Measurements from ENCODE around the gene ARHGAP44. TPM values are rescaled to one million over a fixed set of nuclear protein-coding genes. Genes with fewer than 3 reads are reported as not detected.
A peak's percentile ranks its signal among the peaks of the same experiment; 100 is the strongest.

Gene ARHGAP44, protein sequence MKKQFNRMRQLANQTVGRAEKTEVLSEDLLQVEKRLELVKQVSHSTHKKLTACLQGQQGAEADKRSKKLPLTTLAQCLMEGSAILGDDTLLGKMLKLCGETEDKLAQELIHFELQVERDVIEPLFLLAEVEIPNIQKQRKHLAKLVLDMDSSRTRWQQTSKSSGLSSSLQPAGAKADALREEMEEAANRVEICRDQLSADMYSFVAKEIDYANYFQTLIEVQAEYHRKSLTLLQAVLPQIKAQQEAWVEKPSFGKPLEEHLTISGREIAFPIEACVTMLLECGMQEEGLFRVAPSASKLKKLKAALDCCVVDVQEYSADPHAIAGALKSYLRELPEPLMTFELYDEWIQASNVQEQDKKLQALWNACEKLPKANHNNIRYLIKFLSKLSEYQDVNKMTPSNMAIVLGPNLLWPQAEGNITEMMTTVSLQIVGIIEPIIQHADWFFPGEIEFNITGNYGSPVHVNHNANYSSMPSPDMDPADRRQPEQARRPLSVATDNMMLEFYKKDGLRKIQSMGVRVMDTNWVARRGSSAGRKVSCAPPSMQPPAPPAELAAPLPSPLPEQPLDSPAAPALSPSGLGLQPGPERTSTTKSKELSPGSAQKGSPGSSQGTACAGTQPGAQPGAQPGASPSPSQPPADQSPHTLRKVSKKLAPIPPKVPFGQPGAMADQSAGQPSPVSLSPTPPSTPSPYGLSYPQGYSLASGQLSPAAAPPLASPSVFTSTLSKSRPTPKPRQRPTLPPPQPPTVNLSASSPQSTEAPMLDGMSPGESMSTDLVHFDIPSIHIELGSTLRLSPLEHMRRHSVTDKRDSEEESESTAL
- under 1 TPM in 1 of 3 donors, not detected in 2; 0.13 TPM for polyA plus RNA-seq

DNA sequence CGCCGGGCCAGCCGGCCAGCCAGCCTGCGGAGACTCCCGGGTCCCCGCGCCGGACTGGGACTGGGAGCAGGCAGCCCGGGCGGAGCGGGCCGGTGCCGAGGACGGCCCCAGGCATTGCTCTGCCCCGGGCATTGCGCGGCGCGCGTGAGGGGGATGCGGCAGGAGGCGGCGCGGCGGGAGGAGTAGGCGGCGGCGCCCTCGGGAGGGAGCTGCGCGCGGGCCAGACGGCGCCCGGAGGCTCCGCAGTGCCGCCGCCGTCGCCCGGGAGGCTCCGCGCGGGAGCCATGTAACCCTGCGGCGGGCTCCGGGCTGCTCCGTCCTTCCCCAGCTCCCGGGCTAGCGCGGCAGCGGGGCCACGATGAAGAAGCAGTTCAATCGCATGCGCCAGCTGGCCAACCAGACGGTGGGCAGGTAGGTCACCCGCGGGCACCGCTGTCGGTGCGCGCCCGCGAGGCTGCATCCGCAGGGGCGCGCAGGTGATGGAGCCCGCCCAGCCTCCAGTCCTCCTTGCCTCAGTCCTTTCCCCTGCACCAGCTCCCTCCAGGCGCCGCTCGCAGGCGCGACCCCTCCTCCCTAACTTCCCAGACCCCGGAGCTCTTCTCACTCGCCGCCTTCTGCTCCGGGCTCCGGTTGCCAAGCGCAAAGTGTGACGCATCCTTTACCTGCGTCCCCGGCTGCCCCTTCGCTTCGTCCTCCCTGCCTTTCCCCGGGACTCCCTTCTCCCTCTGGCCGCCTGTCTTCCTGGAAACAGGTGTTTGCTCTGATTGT is at the start of gene ARHGAP44:
Gene ARHGAP44 (plus strand): TSS at position 18 of the 768 bp plus-strand sequence. CDS start 341 bp downstream, at position 359.
- Mint-ChIP-seq H3K4me1 (peaks cover 0 to 3% of the 10 kb centered on the region in 2 donors), H3K4me3 (peak within 1 kb of the TSS; percentile 15 to 68 (median 36)), H3K9me3 (peaks cover 0 to 4% (median under 1%) of the 10 kb centered on the region in 6 donors), H3K27me3 (ENCODE audit: low read depth in 3 of 3) (peaks cover 12 to 14% (median 14%) of the 10 kb centered on the region in 3 donors), H3K36me3 (no peaks in the 10 kb centered on the region), H3K27ac (no peak within 1 kb of the TSS)
- DNase-seq = no peak

DNA sequence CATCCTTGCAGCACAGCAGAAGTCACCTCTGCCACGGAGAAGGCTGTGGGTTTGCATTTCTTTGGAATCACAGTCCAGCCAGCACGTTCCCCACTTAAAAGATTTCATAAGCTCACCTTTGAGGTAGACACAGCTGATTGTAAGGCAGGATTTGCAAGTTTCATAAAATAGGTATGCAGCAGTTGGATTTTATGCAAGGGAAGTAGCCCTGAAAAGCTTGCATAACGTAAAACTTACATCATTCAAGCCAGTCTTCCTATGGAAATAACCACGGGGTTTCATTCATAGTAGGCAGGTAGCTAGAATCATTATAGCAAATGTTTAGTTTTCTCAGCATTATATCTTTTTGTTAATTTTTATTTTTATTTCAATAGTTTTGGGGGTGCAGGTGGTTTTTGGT is 49.8 kb upstream of the ARHGAP44 start:
- Mint-ChIP-seq H3K27ac (no peak overlapping the region), H3K27me3 (ENCODE audit: low read depth in 3 of 3) (peaks cover 0 to 2% (median 0%) of the 10 kb centered on the region in 3 donors), H3K4me3 (no peak overlapping the region), H3K36me3 (no peaks in the 10 kb centered on the region), H3K9me3 (no peaks in the 10 kb centered on the region), H3K4me1 (no peaks in the 10 kb centered on the region)
- no peak for DNase-seq

DNA sequence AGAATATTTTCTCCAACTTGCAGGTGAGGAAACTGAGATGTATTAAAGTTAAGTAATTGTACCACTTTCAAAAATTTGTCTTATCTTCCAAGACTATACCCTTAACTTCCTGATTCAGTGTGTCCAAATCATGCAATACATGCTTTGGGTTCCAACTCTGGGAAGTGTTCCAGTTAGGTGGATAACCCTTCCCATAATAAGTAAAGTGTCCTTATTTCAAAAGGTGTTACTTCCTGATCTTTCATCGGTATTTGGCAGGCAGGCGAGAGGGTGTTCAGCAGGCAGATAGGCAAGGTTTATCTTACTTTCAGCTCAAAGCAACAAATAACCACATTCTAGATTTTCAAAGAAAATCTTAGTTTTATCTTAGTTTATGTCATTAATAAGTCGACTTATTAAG is 46.3 kb upstream of the ARHGAP44 start:
- no peaks in the 10 kb centered on the region for H3K36me3 Mint-ChIP-seq
- no peak overlapping the region for H3K4me3 Mint-ChIP-seq
- H3K4me1 Mint-ChIP-seq = no peaks in the 10 kb centered on the region
- H3K9me3 Mint-ChIP-seq = peaks cover 0 to 6% (median 0%) of the 10 kb centered on the region in 6 donors
- DNase-seq = no peak
- H3K27me3 Mint-ChIP-seq (ENCODE audit: low read depth in 3 of 3) = peaks cover 2 to 4% (median 4%) of the 10 kb centered on the region in 3 donors
- H3K27ac Mint-ChIP-seq = no peak overlapping the region

DNA sequence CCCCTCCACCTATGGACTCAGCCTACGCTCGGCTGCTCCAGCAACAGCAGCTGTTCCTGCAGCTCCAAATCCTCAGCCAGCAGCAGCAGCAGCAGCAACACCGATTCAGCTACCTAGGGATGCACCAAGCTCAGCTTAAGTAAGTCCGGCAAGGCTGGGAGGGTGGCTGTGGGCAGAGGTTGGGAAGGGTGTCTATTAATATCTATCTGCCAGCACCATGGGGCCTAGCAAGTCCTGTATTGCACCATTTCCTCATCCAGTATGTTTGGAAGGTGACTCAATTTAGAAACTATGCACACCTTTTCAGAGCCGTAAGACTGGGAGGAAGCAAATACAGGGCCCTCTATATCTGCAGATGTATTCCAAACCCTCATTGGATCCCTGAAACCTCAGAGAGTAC is 45.0 kb upstream of the ARHGAP44 start:
- no peak overlapping the region for H3K4me3 Mint-ChIP-seq

DNA sequence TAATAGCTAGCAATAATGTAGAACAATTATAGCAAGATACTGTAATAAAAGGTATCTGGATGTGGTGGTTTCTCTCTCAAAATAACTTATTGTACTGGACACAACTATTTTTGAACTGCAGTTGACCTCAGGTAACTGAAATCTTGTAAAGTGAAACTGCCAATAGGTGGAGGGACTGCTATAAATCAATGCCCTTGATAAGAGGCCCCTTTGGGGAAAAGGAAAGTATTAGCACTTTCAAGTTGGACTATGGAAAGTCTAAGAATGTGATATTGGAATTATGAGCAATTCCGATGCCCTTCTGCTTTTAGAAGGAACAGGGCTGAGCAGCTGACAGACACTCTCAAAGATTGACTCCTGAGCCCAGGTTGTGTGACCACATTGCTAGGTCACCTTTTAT is 44.5 kb upstream of the ARHGAP44 start:
- no peaks in the 10 kb centered on the region for H3K4me1 Mint-ChIP-seq
- H3K27ac Mint-ChIP-seq = no peak overlapping the region
- no peak for DNase-seq
- H3K4me3 Mint-ChIP-seq = no peak overlapping the region
- H3K9me3 Mint-ChIP-seq = peaks cover 0 to 6% (median 0%) of the 10 kb centered on the region in 6 donors
- H3K27me3 Mint-ChIP-seq (ENCODE audit: low read depth in 3 of 3) = peaks cover 2 to 4% (median 4%) of the 10 kb centered on the region in 3 donors
- H3K36me3 Mint-ChIP-seq = no peaks in the 10 kb centered on the region

More for the DNA sequence above, 45.0 kb upstream of the ARHGAP44 start:
- Mint-ChIP-seq H3K9me3 (peaks cover 0 to 6% (median 0%) of the 10 kb centered on the region in 6 donors), H3K27ac (no peak overlapping the region), H3K36me3 (no peaks in the 10 kb centered on the region), H3K27me3 (ENCODE audit: low read depth in 3 of 3) (peaks cover 2 to 4% (median 4%) of the 10 kb centered on the region in 3 donors), H3K4me1 (no peaks in the 10 kb centered on the region)
- no peak for DNase-seq

DNA sequence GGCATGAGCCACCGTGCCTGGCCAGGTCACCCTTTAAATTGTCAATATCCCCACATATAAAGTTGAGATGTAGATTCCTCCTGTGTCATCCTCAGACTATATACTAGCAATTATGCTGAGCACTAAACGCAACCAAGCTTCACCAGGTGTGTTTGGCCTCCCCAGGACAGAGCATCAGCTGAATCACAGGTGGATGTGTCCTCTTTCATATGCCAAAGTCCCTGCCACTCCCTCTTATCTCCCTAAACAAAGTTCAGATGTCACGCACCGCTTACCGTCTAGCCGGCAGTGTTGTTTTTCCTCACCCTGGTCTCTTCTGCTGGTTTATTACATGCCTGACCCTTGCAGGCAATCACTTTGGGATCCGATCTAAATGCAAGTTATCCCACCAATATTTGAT is 43.8 kb upstream of the ARHGAP44 start:
- no peak for DNase-seq
- H3K4me1 Mint-ChIP-seq = no peaks in the 10 kb centered on the region

DNA sequence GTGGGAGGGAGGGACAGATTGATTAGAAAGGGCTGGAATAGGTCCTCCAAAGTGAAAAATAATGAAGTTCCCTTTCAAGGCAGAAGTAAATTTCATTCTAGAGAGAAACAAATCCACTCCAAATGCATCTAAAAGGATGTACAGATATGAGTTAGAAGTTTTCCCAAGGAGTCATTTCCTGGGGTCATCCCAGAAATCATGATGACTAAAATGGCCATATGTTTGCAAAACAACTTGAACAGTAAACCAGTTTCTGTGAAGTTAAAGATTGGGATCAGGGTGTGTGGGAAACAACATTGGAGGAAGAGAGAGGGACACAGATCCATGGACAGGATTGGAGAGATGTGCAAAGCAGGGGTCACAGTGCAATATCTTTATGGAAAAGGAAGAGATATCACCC is 32.5 kb upstream of the ARHGAP44 start:
- peaks cover 0 to 4% (median 0%) of the 10 kb centered on the region in 6 donors for H3K9me3 Mint-ChIP-seq
- H3K27ac Mint-ChIP-seq = no peak overlapping the region
- H3K36me3 Mint-ChIP-seq = no peaks in the 10 kb centered on the region
- DNase-seq = no peak
- H3K27me3 Mint-ChIP-seq (ENCODE audit: low read depth in 3 of 3) = peaks cover 0 to 3% (median 0%) of the 10 kb centered on the region in 3 donors
- H3K4me1 Mint-ChIP-seq = no peaks in the 10 kb centered on the region
- H3K4me3 Mint-ChIP-seq = no peak overlapping the region

More for the DNA sequence above, 43.8 kb upstream of the ARHGAP44 start:
- H3K9me3 Mint-ChIP-seq = peaks cover 0 to 6% (median 0%) of the 10 kb centered on the region in 6 donors
- H3K4me3 Mint-ChIP-seq = no peak overlapping the region
- no peaks in the 10 kb centered on the region for H3K36me3 Mint-ChIP-seq
- H3K27ac Mint-ChIP-seq = no peak overlapping the region
- peaks cover 2 to 4% (median 2%) of the 10 kb centered on the region in 3 donors for H3K27me3 Mint-ChIP-seq (ENCODE audit: low read depth in 3 of 3)

DNA sequence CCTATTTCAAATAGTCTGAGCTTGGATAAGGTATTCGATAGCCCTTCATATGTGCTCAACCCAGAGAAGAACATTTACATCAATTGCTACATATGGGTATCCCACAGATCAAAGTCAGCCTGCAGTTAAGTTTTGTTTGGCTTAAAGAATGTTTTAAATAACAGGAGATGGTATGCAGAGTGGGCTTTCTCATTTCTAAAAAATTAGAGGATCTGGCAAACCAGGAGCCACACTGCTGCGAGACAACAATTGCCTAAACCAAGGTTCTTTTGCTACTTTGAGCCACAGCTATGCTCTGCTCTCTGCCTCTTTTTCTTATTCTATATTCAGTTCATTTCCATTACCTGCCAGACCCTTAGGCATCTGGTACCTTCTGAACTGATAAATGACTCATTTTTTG is 30.2 kb upstream of the ARHGAP44 start:
- DNase-seq = no peak
- Mint-ChIP-seq H3K4me3 (no peak overlapping the region), H3K4me1 (no peaks in the 10 kb centered on the region), H3K9me3 (peaks cover 0 to 8% (median 0%) of the 10 kb centered on the region in 6 donors), H3K27ac (no peak overlapping the region), H3K27me3 (ENCODE audit: low read depth in 3 of 3) (peaks cover 0 to 3% (median 0%) of the 10 kb centered on the region in 3 donors), H3K36me3 (no peaks in the 10 kb centered on the region)

DNA sequence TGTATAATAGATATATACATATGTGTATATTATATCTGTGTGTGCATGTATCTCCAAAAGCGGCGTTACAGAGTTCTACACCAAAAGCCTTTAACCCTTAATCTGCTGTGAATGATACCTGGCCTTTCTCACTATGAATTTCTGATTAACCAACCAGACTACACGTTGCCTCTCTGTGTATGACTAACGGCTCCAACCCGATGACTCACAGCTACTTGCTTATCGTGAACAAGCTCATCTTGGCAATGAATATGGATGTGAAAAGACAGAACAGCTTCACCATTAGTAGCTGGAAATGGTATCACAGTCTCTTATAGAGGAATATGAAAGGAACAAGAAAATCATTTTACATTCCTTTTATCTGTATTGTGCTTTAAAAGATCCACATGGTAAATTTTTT is 23.8 kb upstream of the ARHGAP44 start:
- Mint-ChIP-seq H3K27me3 (ENCODE audit: low read depth in 3 of 3) (peaks cover 1 to 4% (median 2%) of the 10 kb centered on the region in 3 donors), H3K27ac (no peak overlapping the region), H3K9me3 (peaks cover 0 to 10% (median 0%) of the 10 kb centered on the region in 6 donors), H3K4me3 (no peak overlapping the region), H3K4me1 (no peaks in the 10 kb centered on the region), H3K36me3 (no peaks in the 10 kb centered on the region)
- DNase-seq = no peak

DNA sequence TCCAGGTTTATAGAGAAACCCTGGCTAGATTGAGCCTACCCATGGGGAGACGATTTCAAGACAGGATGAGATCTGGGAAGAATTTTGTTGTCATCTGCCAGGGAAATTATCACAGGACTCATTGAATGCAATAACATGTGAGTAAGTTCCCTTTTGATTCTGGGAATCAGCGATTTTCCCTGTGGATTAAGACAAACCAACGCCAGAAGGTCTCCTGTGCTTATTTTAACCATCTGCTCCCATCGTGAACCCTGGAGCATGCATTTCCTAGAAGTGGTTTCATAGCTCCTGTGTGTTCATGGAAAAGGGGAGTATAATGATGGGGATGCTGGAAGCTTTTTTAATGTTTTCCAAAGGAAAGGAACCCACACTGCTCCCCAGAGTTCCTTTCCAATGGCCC is 21.0 kb upstream of the ARHGAP44 start:
- Mint-ChIP-seq H3K27ac (no peak overlapping the region), H3K4me1 (no peaks in the 10 kb centered on the region), H3K36me3 (no peaks in the 10 kb centered on the region), H3K4me3 (no peak overlapping the region), H3K27me3 (ENCODE audit: low read depth in 3 of 3) (peaks cover 1 to 4% (median 2%) of the 10 kb centered on the region in 3 donors), H3K9me3 (peaks cover 0 to 10% (median under 1%) of the 10 kb centered on the region in 6 donors)
- no peak for DNase-seq

DNA sequence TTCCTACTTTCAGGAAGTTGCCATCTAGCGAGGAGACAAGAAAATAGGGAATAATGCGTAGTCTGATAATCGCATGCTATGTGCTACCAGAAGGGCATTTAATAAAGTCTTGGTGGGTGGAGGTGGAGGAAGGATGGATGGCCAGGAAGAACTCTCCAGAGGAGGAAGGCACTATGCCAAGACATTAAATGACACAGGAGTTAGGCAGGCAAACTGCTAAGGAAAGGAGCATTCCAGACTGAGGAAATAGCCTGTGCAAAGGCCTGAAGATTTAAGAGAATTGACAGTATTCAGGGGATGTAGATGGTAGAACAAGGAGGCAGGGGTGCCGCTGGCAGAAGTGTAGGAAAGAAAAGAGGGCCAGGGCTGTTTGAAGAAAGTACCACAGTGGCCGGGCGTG is 19.3 kb upstream of the ARHGAP44 start:
- Mint-ChIP-seq H3K4me1 (no peaks in the 10 kb centered on the region), H3K4me3 (no peak overlapping the region), H3K9me3 (peaks cover 0 to 10% (median under 1%) of the 10 kb centered on the region in 6 donors), H3K36me3 (no peaks in the 10 kb centered on the region), H3K27me3 (ENCODE audit: low read depth in 3 of 3) (peaks cover 0 to 2% (median 1%) of the 10 kb centered on the region in 3 donors), H3K27ac (no peak overlapping the region)
- no peak for DNase-seq

DNA sequence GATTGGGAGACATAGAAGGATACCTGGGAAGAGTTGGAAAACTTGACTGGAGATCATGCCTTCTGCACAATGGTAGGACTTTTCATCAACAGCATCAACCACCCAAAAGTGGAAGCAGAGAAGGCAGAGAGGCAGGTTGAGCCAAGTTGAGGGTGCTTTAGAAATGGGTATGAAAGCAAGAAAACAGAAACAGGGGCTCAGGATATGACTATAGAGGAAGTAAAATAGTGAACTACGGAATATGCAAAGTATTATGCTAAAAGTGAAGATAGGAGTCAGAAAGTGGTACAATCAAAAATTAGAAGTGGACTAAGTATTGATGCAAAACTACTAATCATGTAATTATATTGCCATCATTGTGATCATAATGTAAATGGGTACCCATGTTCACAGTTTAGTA is 16.1 kb upstream of the ARHGAP44 start:
- Mint-ChIP-seq H3K27me3 (ENCODE audit: low read depth in 3 of 3) (no peaks in the 10 kb centered on the region), H3K4me1 (no peaks in the 10 kb centered on the region), H3K27ac (no peak overlapping the region), H3K36me3 (no peaks in the 10 kb centered on the region), H3K9me3 (peaks cover 0 to 10% (median under 1%) of the 10 kb centered on the region in 6 donors), H3K4me3 (no peak overlapping the region)
- no peak for DNase-seq

DNA sequence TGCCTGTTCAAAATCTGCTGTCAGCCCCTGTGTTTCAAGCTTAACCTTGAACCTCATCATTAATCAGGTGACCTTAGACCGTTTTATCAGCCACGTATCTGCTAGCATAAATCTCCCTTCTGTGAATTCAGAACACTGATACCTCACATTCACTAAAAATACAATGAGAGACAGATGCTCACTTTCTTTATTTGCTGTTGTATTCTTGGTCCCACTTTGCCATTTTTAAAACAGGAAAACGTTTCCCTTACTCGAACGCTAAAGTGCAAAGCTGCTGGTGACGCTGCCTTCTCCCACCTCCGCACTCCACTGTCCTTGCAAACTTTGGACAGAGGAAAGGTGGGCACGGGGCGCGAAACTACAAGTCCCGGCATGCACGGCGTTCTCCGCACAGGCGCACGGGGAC is 220 bp upstream of the ARHGAP44 start:
- H3K27me3 Mint-ChIP-seq (ENCODE audit: low read depth in 3 of 3) = peaks cover 12 to 16% (median 14%) of the 10 kb centered on the region in 3 donors
- H3K4me3 Mint-ChIP-seq = peak overlapping the region; percentile 15 to 68 (median 36)
- no peaks in the 10 kb centered on the region for H3K36me3 Mint-ChIP-seq
- peaks cover 0 to 3% of the 10 kb centered on the region in 2 donors for H3K4me1 Mint-ChIP-seq
- peaks cover 0 to 4% (median under 1%) of the 10 kb centered on the region in 6 donors for H3K9me3 Mint-ChIP-seq
- DNase-seq = no peak
- no peak overlapping the region for H3K27ac Mint-ChIP-seq

Measured in immature natural killer cell (primary cell).